SHP77 treated with DMSO at 0.1 percent for 48 hours (cell line): Measurements from ENCODE around the gene PCED1A.

Source experiments
- DNase-seq: peaks from one replicate; lab custom pipeline; 2025; lab: John Stamatoyannopoulos, UW

PCED1A gene

GRCh38 chr20:2840138-2840966, at the start of gene PCED1A, which contains the start of gene VPS16:
TSS of gene PCED1A (minus strand) at chr20:2840655. CDS start at chr20:2839912, 743 bp downstream.
TSS of gene VPS16 (plus strand) at chr20:2840745. CDS start at chr20:2840775, 30 bp downstream.
- DNase-seq: peak; percentile 85

GRCh38 chr20:2889797-2890196, 49.3 kb upstream of the PCED1A start:
- DNase-seq: no peak

GRCh38 chr20:2889209-2889608, 48.8 kb upstream of the PCED1A start:
- no peak for DNase-seq

GRCh38 chr20:2888224-2888955, 47.9 kb upstream of the PCED1A start:
- no peak for DNase-seq

- DNase-seq: no peak
Observed at GRCh38 chr20:2887715-2888114, 47.3 kb upstream of the PCED1A start.

GRCh38 chr20:2883726-2884637, 43.5 kb upstream of the PCED1A start:
- DNase-seq: no peak

GRCh38 chr20:2880650-2881049, 40.2 kb upstream of the PCED1A start:
- DNase-seq: no peak

- DNase-seq: no peak
Observed at GRCh38 chr20:2879146-2879545, 38.7 kb upstream of the PCED1A start.

GRCh38 chr20:2878515-2878914, 38.1 kb upstream of the PCED1A start:
- DNase-seq: no peak

GRCh38 chr20:2875690-2876203, 35.3 kb upstream of the PCED1A start:
- DNase-seq: no peak

GRCh38 chr20:2874456-2874855, 34.0 kb upstream of the PCED1A start:
- DNase-seq: no peak

GRCh38 chr20:2873747-2874041, 33.2 kb upstream of the PCED1A start:
- no peak for DNase-seq

GRCh38 chr20:2873010-2873746, 32.7 kb upstream of the PCED1A start, which contains the start of gene PTPRA:
TSS of gene PTPRA (plus strand) at chr20:2873481. CDS start at chr20:2964278, 90,797 bp downstream.
- peak; percentile 75 for DNase-seq

- peak; percentile 22 for DNase-seq
Observed at GRCh38 chr20:2872459-2873009, 32.1 kb upstream of the PCED1A start.

GRCh38 chr20:2871661-2872458, 31.4 kb upstream of the PCED1A start:
- no peak for DNase-seq

- no peak for DNase-seq
Observed at GRCh38 chr20:2871111-2871465, 30.6 kb upstream of the PCED1A start.

- no peak for DNase-seq
Observed at GRCh38 chr20:2869381-2869780, 28.9 kb upstream of the PCED1A start.

GRCh38 chr20:2867081-2867864, 26.8 kb upstream of the PCED1A start:
- DNase-seq: no peak

GRCh38 chr20:2866236-2866635, 25.8 kb upstream of the PCED1A start:
- DNase-seq: no peak
